ENCODE data around the gene ZNF79. TPM values are rescaled to one million over a fixed set of nuclear protein-coding genes. Genes with fewer than 3 reads are reported as not detected.
A peak's percentile ranks its signal among the peaks of the same experiment; 100 is the strongest.

Gene ZNF79
- total and polyA plus RNA-seq, 9 of the 15 experiments (the other 6 are each of a cell fraction or from before 2014, with no cell fraction given): 0.62 to 7.0 (median 4.1) TPM

DNA sequence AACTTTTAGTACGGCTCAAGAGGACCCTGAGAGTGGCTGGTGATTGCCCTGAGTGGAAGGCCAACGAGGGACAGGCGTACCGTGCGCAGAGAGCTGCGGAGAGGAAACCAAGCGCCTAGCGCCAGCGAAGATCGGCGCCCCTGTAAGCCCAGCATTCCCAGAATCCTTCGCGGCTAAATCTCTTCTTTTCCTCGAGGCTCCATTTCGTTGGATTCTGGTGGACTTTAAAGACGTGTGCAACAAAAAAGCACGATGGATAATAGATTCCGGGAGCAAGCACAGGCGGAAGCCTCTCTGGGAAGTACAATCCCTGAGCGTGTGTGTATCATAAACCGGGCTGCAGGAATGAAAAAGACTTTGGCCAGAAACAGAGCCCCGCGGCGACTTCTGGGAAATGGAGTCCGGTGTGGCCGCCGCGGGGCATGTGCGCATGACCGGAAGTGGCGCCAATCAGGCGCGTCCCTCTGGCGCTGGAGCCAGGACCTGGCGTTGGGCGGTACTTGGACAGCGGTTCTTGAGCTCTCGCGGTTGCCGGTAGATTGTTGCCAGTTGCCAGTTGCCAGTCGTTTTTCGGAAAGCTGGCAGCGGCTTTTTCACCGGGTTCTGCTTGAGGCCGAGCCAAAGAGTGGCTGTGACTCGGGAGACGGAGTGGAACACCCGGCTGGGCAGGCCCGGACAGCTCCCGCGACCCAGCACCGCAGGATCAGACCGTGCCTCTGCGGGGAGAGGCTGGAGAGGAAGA, at the start of gene ZNF79 (continued):
- TF ChIP-seq KAT8 (IDR thresholded peaks at IDR 0.05; ENCODE audit: low read depth) (no peak), SP1 (CRISPR knock-in tag; IDR thresholded peaks at IDR 0.05) (peak; percentile 55; the same call in 1 of the 2 replicates), MTA2 (IDR thresholded peaks at IDR 0.05; ENCODE audit: low read depth) (no peak), NR2F6 (CRISPR knock-in tag; IDR thresholded peaks at IDR 0.05) (no peak), ZNF146 (CRISPR knock-in tag; IDR thresholded peaks at IDR 0.05; ENCODE audit: unreplicated experiment) (no peak), KLF6 (CRISPR knock-in tag; IDR thresholded peaks at IDR 0.05; ENCODE audit: borderline replicate concordance) (no peak), CREBBP (IDR thresholded peaks at IDR 0.05; ENCODE audit: low read depth, low read length) (no peak), CBX3 (IDR thresholded peaks at IDR 0.05; ENCODE audit: borderline replicate concordance in 1 of 2, low read length in 2 of 2) (0 out of 3 replicates have a peak, but pooled peaks of 1 of the 2 experiments have one; percentile 12), NRF1 (conservative IDR thresholded peaks at IDR 0.05 in 1 of 2, IDR thresholded peaks at IDR 0.05 in 1 of 2) (peak; percentile 89 to 92), ZNF699 (CRISPR knock-in tag; IDR thresholded peaks at IDR 0.05; ENCODE audit: insufficient replicate concordance) (no peak)
- TF ChIP-seq, protein P1, sequence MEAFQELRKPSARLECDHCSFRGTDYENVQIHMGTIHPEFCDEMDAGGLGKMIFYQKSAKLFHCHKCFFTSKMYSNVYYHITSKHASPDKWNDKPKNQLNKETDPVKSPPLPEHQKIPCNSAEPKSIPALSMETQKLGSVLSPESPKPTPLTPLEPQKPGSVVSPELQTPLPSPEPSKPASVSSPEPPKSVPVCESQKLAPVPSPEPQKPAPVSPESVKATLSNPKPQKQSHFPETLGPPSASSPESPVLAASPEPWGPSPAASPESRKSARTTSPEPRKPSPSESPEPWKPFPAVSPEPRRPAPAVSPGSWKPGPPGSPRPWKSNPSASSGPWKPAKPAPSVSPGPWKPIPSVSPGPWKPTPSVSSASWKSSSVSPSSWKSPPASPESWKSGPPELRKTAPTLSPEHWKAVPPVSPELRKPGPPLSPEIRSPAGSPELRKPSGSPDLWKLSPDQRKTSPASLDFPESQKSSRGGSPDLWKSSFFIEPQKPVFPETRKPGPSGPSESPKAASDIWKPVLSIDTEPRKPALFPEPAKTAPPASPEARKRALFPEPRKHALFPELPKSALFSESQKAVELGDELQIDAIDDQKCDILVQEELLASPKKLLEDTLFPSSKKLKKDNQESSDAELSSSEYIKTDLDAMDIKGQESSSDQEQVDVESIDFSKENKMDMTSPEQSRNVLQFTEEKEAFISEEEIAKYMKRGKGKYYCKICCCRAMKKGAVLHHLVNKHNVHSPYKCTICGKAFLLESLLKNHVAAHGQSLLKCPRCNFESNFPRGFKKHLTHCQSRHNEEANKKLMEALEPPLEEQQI (IDR thresholded peaks at IDR 0.05): no peak
- TF ChIP-seq, protein P2, sequence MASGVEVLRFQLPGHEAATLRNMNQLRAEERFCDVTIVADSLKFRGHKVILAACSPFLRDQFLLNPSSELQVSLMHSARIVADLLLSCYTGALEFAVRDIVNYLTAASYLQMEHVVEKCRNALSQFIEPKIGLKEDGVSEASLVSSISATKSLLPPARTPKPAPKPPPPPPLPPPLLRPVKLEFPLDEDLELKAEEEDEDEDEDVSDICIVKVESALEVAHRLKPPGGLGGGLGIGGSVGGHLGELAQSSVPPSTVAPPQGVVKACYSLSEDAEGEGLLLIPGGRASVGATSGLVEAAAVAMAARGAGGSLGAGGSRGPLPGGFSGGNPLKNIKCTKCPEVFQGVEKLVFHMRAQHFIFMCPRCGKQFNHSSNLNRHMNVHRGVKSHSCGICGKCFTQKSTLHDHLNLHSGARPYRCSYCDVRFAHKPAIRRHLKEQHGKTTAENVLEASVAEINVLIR (CRISPR knock-in tag; IDR thresholded peaks at IDR 0.05): peak; percentile 94
- TF ChIP-seq, protein P3, sequence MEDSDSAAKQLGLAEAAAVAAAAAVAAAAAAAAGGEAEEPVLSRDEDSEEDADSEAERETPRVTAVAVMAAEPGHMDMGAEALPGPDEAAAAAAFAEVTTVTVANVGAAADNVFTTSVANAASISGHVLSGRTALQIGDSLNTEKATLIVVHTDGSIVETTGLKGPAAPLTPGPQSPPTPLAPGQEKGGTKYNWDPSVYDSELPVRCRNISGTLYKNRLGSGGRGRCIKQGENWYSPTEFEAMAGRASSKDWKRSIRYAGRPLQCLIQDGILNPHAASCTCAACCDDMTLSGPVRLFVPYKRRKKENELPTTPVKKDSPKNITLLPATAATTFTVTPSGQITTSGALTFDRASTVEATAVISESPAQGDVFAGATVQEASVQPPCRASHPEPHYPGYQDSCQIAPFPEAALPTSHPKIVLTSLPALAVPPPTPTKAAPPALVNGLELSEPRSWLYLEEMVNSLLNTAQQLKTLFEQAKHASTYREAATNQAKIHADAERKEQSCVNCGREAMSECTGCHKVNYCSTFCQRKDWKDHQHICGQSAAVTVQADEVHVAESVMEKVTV (CRISPR knock-in tag; IDR thresholded peaks at IDR 0.05): 0 out of 2 replicates have a peak, but pooled peaks have one; percentile 10
- TF ChIP-seq, protein P4, sequence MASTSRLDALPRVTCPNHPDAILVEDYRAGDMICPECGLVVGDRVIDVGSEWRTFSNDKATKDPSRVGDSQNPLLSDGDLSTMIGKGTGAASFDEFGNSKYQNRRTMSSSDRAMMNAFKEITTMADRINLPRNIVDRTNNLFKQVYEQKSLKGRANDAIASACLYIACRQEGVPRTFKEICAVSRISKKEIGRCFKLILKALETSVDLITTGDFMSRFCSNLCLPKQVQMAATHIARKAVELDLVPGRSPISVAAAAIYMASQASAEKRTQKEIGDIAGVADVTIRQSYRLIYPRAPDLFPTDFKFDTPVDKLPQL (IDR thresholded peaks at IDR 0.05; ENCODE audit: extremely low read depth, insufficient read length): peak; percentile 94
- TF ChIP-seq, protein P5, sequence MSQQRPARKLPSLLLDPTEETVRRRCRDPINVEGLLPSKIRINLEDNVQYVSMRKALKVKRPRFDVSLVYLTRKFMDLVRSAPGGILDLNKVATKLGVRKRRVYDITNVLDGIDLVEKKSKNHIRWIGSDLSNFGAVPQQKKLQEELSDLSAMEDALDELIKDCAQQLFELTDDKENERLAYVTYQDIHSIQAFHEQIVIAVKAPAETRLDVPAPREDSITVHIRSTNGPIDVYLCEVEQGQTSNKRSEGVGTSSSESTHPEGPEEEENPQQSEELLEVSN (IDR thresholded peaks at IDR 0.05; ENCODE audit: borderline replicate concordance in 1 of 2, extremely low read depth in 1 of 2, insufficient read depth in 1 of 2, insufficient read length in 1 of 2, low read depth in 1 of 2, low read length in 1 of 2, poor library complexity in 1 of 2, severe bottlenecking in 1 of 2): peak in 1 of 2 experiments; percentile 22
- TF ChIP-seq, protein P6, sequence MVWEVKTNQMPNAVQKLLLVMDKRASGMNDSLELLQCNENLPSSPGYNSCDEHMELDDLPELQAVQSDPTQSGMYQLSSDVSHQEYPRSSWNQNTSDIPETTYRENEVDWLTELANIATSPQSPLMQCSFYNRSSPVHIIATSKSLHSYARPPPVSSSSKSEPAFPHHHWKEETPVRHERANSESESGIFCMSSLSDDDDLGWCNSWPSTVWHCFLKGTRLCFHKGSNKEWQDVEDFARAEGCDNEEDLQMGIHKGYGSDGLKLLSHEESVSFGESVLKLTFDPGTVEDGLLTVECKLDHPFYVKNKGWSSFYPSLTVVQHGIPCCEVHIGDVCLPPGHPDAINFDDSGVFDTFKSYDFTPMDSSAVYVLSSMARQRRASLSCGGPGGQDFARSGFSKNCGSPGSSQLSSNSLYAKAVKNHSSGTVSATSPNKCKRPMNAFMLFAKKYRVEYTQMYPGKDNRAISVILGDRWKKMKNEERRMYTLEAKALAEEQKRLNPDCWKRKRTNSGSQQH (CRISPR knock-in tag; IDR thresholded peaks at IDR 0.05): 0 out of 2 replicates have a peak, but pooled peaks have one; percentile 69
- TF ChIP-seq, protein P7, sequence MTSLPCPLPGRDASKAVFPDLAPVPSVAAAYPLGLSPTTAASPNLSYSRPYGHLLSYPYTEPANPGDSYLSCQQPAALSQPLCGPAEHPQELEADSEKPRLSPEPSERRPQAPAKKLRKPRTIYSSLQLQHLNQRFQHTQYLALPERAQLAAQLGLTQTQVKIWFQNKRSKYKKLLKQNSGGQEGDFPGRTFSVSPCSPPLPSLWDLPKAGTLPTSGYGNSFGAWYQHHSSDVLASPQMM (CRISPR knock-in tag; IDR thresholded peaks at IDR 0.05): no peak
